ENCODE data around the gene LRRTM3.
A peak's percentile ranks its signal among the peaks of the same experiment; 100 is the strongest.

The LRRTM3 gene

DNA sequence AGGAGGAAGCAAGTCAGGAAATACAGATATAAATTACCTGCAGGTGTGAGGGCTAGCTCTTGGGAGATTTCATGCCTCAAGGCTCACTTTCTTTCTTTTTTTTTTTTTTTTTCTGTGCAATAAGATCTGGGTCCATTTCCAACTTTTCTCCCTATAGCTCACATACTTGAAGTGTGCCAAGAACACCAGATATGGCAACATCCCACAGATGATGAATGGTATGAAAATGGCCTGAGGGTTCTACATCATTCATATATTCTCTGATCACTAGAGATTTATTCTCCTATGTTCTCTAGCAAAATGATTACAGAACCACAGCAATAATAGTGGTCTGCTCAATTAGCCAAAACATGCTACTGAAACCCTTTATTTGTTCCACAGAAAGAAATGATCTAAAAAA, 117.2 kb downstream of the LRRTM3 start:
- no peak for DNase-seq

DNA sequence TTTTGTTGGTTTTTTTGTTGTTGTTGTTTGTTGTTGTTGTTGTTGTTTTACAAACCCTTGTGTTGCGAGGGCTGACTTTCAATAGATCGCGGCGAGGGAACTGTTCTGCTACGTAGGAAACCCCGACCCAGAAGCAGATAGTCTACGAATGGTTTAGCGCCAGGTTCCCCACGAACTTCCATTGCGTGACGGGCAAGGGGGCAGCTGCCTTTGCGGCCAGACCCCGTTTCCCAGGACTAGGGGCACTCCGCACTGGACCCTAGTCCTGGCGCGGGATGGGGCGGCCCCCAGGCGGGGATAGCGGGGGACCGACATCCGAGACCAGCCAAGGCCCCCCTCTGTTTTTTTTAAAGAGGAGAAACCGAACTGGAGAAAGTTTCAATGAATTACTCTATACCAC, 119.6 kb downstream of the LRRTM3 start:
- no peak for DNase-seq

DNA sequence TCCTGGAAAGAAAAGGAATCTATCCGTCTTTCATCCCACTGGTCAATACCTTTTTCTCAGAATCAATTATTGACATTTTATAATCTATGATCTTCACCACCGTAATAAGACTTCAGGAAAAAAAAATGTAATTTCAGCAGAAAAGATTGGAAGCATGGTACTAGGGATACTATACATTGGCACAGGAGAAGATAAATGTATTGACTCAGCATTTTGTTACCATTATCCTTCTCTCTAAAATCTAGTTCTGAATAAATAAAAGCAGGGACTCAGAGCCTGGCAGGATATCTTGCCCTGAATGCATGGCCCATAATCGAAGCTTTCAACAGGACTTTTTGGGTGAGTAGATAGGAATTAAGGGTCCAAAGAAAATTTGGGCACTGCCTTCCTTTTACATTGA, 120.7 kb downstream of the LRRTM3 start:
- DNase-seq, result no peak

DNA sequence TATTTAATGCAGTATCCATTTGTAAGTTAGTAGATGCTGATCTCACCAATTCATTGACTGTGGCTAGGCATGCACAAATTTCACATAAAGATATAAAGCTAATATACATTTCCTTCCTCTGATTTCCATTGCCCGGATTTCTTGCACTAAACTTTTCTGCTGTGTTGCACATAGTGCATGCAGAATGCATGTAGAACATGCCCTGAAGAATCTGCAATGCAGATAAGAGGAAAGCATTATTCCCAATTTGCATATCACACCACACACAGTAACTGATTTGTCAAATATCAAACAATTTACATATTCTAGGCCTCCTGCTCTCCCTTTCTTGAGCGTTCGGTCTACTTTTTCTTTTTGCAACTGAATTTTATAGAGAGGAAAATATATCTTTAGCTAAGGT, 124.2 kb downstream of the LRRTM3 start:
- no peak for DNase-seq

DNA sequence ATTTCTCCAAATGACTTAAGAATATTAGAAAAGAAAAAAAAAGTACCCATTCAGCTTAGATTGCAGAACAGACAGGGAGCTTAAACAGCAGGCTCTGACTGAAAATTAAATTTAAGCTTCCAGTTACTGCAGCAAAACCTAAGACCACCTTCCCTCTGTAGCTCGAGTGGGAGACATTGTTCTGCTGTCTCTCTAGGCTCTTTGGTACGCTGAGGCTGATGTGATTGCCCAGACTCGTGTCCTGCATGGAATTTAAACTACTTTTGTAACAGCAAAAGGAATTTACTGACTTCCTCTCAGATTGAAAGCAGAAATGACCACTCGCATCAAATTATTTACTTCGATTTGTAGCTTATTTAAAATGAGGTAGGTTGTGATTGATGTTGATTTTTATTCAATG, 124.6 kb downstream of the LRRTM3 start:
- DNase-seq, result no peak

DNA sequence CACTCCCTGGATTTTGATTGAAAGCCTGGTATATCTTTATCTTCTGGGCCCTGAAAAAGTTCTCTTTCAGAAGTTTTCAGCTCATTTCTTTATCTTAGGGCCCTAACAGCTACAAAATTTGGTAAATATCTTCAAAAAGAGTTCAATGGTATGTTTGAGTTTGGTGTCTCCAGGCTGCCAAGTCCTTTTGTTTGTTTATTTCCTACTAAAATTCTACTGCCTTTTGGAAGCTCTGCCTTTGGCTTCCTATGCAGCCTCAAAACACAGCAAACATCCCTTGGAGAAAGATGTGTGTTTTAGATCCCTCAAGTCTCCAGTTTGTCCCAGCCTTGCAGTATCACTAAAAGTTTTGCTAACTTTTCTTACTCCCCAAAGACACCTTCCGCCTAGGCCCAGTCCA, 146.8 kb downstream of the LRRTM3 start:
- no peak for DNase-seq

DNA sequence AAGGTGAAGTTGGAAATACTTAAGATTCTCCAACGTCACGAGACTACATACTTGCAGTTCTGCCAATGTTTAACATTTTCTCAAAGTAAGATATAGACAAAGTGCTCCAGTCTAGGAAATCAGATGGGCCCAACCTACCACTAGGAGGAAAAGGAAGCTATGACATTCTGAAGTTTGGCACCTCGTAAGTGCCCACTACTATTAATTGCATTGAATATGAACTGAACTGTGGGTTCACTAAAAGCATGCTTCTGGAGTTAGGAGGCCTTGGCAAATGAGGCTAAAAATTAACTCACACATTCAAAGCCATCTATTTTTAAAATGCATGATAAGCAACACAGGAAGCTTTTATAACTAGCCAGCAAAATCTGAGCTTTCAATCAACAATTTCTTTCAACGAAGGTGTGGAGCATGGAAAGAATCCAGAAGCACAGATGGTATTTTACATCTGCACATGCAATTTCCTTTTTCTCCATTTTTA, 149.7 kb downstream of the LRRTM3 start:
- DNase-seq, result no peak

DNA sequence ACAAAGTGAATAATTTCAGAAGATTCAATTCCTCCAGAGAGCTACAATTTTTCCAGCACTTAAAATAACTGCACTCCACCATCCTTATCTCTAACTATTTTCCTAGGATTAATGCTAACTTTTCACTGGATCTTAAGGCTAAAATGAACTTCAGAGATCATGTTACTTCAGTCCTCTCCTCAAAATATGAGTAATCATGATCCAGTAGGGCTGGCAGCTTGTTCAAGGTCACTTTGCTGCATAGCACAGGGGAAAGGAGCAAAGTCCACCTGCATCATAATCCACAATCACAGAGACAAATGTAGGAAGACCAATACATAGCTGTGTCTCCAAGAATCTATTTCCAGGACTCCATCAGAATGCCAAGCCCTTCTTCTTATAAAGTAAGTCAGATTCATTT, 150.3 kb downstream of the LRRTM3 start:
- DNase-seq, result no peak

DNA sequence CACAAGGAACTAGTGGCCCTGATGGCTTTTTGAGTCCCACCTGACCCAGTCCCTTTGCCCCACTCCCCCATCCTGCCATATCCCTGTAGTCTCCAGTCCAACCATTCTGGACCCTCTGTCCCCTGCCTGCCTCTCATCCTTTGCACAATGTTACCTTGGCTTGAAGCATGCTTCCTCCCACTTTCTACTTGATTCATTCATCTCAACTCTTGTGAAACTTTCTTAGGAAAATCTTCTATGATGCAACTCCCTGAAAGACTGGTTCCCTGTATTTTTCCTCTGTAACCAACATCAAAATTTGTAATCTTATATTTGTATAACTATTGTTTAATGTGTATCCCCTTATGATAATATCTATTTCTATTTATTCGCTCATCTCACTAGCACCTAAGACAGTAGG, 151.5 kb downstream of the LRRTM3 start:
- DNase-seq, result no peak

DNA sequence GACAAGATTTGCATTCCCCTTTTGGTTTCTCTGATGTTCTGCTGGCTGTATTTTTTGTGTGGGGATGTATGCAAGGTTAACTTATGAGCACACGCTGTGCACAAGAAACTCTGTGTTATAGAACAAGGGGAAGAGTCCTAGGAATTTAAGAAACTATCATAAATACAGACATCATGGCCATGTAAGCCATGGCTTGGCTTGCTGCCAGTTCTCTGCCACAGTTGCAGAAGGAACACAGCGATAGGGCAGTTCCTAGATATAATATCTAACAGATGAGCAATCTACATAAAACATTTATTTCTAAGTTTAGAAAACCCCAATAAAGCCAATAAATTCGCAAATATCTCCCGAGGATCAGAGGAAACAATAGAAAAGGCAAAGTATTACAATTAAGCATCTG, 153.3 kb downstream of the LRRTM3 start:
- no peak for DNase-seq

DNA sequence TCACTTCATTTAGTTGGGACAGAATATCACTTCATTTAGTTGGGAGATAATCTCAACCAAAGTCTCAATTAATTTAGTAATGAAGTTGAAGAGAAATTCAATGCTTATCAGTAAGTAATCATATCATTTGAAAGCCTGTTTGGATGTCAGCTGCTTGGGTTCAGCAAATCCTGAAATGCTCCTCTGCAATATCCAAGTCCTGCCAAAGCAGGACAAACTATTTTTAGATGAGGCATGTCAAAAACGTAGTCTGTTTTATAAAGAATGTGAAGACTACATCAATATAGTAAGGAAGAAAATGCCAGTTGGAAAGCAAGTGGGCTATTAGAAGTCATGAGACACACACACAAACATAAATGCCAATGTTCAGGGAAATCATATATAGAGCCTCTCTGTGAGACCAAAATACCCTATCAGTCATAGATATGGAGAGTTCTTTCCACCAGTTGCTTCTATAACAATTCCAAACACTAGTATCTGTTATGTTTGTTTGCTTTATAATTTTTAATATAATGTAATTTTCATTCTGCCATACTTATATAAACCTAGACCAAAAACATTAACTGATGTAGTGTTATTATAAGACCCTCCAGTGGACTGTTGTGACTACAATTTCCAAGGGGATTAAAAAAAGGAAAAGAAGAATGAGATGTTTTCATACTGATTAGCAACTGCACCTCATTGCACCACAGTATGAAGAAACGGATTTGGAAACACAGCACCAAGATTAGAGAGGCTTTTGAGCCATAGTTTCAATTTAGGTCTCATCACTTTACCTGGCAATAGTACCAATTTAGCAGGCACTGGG, 160.7 kb downstream of the LRRTM3 start:
- DNase-seq, result no peak

DNA sequence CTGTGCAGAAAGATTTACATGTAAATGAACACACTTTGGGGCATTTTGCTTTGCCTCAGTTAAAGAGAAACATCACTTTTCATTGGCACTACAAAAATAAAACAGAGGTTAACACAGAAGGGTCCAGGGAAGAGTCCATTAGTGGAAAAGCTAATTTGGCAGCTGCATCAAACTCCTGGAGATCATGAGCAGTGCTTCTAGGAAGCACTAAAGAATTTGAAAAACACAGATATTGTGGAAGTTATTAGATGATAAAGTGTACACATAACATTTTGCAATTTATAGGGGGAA, 161.2 kb downstream of the LRRTM3 start:
- no peak for DNase-seq

DNA sequence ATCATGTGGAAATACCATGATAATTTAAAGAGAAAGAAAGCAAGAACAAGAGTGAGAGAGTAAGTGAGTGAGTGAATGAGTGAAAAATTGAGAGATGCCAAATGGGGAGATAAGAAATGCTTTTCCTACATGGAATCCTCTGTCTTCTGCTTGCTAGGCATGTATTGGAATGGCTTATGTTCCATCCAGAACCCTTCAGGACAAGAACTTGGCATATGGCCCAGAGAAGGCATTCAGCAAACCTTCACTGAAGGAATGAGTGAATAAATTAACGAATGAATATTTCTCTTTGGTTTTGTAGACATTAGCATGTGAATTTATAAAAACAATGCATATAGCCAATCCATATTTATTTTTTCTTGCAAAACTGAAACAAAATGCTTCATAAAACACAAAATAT, 162.2 kb downstream of the LRRTM3 start:
- DNase-seq, result no peak

DNA sequence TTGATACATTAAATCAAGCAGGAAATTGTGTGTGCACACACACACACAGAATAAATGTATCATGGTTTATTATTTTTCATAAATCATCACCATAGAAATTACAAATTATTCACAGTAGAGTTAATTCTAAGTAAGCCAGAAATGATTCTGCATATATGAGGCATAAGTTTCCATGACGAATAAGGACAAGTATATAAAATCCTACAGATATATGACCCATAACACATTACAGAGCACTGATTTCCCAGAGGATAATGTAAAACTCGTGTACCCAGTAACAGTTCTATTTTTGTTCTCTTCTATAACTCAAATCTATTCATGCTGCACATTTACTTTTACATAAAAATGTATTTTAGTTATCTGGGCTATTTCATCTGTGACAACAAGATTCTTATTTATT, 169.7 kb downstream of the LRRTM3 start:
- DNase-seq, result no peak

DNA sequence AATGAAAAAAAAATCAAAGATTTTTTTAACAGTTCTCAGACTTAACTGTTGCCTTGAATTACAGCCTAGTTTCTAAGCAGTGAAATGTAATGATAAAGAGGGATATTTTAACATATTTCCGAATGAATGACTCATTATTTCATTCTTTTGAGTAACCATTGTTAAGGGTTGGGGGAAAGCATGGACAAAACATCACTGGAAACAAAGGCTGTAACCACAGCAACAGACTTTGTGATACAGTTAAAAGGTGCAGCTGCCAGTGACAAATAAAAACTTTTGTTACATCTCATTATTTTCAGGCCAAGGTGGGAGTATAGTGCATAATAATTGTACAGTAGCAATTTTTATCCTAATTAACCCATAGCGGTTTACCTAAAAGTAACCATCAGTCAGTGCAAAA, 172.6 kb downstream of the LRRTM3 start:
- DNase-seq, result no peak

DNA sequence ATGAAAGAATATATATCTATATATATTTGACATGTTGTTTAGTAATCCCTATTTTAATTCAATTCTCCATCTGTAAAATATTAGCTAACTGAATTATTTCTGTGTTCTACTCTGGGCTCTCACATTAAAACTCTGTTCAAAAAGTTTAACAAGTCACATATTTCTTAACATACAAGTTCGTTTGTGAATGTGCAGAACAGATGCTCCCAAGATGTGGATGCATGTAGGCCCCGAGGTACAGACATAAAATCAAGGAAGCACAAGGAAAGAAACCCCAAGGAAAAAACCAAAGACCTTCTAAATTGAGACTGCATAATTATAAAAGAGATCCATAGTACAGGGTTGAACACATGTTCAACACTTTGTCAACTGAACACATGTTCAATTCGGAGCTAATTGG, 175.1 kb downstream of the LRRTM3 start:
- no peak for DNase-seq

DNA sequence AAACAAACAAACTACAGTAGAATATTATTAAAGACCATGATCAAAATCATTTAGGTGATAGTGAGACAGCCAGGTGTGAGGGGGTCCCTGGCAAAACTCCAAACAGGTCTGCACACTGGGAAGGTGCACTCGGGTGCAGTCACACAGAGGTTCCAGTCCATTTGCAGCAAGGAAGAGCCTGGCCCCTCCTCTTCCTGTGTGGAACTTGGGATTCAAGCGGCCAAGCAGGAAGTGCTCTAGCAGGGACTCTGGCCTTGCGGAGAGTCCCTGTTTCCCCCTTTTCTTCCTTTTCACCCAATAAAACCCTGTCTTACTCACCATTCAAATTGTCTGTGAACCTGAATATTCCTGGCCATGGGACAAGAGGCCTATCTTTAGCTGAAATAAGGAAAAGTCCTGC, 181.8 kb downstream of the LRRTM3 start:
- DNase-seq, result no peak

DNA sequence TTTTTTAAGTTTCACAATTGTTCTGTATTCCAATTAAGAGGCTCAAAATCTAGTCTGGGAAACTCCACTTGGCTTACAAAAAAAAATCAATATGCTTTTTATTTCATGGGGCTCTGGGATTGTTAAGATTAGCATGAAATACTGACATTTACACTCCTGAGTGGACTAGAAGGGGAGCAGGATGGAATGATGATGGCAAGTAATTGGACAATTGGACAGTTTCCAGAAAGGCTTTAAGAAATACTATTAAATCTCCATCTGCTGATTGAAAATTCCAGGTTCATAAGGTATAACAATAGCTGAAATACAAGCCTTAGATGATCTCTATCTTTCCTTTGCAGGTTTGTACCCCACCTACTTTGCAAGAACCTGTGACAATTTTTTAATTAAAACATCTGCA, 184.4 kb downstream of the LRRTM3 start:
- peak; percentile 35 for DNase-seq

DNA sequence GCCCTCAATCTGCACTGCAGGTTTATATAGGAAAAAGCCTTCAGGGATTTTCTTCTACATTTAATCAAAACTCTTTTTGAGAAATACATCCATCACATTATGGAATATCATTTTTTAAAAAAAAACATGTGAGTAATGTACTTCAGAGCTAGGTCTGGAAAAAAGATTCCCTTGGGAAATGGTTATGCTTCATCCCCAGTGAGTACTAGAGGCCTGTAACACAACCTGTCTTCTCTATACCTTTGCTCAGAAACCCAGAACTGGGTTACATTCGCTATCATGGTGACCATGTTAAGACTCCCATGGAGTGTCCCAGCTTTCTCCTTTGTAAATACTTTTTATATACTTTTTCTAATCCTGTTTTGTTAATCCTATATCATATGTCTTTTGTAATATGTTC, 186.9 kb downstream of the LRRTM3 start:
- DNase-seq, result no peak

DNA sequence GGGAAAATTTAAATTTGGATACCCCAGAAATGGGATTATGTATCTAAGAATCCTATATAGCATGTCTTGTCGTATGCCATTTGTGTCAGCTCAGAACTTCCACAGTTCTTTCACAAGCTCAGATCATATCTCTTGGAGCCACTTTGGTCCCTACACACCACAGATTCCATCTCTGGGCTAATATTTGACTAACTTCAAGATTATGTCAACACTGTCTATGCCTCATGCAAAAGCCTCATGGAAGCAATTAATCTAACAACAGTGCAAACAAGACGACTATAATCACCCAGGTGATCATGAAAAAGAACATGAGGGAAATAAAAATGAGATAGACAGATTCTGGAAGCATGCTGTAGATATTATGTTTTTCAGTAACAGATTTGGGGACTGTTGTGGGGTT, 189.1 kb downstream of the LRRTM3 start:
- DNase-seq, result no peak

DNA sequence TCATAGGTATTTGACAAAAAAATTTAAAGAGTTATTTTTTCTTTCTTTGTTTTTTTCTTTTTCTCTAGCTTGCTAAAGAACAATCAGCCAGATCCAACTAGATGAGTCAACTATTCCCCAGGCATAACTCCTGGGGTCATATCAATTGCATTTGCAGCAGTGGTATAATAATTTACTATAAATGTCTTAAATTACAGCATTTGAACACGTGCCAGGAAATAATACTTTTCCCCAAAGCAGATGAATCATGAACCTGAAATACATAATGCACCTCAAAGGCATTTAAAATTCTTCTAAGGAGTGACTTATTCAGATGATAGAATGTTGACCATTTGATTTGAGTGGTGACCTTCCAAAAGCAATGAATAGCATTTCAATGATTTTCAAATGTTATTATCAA, 190.1 kb downstream of the LRRTM3 start:
- no peak for DNase-seq

DNA sequence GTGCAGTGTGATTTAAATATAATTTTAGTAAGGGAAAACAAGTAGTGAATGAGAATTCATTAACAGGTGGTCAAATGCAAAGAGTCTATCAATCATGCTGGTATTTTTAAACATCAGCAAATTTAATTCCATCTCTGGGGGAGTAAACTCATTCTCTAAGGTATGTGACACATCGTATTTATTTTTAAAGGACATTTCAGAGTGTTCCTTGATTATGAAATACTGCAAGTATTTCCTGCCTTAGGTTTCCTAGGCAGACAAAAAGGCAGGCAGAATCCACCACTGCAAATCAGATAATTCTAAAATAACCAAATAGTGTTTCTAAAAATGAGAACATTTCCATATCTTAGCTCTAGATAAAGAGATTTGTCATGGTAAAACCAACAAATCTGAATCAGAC, 193.8 kb downstream of the LRRTM3 start:
- DNase-seq, result no peak

DNA sequence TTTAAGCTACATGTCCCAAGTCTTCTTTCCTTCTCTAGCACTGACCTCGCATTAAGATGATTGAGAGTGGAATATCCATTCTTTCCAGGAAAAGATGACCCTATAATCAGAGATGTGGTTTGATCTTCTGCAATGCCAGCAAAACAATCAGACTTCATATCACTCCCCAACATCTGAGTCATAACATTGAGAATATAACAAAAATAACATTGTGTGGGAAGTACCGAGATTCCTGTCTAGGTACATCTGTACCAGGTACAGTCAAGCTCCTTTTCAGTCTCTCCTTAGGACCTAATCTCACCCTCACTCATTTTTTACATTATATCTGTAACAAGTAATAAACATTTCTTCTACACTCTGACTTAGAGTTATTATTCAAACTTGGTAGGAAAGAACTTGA, 201.6 kb downstream of the LRRTM3 start:
- DNase-seq, result no peak

DNA sequence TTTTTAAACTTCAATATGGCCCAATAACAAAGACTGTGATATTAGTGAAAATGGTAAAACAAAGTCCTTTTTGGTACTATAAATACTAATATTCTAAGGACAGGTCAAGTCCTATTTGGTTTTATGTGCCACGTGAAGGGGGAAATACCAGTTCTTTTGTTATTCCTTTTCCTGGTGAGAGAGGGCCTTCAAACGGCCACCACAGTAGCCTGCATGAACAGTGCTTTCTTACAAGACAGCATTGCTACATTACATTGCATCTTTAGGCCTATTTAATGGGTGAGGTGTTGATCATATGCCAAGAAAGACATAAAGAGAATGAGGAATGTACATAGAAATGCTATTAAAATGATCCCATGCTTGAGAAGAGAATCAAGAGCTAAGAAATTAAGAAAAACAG, 214.8 kb downstream of the LRRTM3 start:
- no peak for DNase-seq

DNA sequence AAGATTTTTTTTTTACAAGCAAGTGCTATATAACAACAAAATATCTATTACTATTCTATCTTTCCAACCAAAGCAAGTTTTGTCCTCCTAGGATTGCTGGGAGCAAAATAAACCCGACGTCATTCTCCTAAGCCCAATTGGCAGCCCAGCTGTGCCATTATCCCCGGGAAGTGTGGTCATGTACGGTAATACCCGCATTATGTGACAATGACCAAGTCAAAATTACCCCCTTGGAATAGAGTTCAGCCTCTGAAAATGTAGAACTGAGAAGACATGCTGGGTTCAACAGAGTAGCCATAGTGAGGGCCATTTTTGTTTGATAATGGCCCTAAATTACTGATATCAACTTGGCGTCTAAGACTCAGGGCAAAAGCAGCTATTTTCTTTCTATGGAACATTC, 215.5 kb downstream of the LRRTM3 start:
- DNase-seq, result no peak

DNA sequence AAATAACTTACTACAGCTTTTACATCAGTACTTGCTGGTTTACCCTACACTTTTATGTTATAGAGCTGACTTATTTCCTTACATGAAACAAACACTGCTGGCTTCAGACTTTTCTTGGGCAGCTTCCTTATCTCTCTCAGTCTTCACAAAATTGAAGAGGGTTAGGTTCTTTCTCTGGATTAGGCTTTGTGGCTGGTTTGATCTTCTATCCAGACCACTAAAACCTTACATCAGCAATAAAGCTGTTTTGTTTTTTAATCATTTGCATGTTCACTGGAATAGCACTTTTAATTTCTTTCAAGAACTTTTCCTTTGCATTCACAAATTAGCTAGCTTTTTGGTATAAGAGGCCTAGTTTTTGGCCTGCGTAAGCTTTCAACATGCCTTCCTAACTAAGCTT, 218.7 kb downstream of the LRRTM3 start:
- DNase-seq, result no peak
